Retina (tissue), 1 donor: ENCODE data around the gene TRMT2A.

Experiments
- DNase-seq: peaks from one replicate; pipeline ENCODE4 v3.0.0-alpha.2; 2016

TRMT2A gene

GRCh38 chr22:20131859-20132685 lies 15.0 kb upstream of the TRMT2A start:
- DNase-seq: no peak

DNA sequence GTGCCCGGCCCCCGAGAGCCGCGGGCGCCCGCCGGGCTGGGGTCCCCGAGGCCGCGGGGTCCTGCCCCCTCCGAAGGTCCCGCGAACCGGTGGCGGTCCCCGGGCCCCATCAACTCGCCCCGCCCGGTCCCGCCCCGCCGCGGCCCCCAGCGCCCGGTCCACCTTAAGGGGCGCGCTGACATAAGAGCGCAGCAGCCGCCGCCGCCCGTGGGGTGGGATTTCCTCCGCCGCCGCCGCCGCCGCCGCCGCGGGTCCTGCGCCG lies 14.5 kb upstream of the TRMT2A start, which contains the start of gene ZDHHC8:
Gene ZDHHC8 (plus strand): TSS at position 208 of the 262 bp plus-strand sequence. CDS start 144 bp downstream, outside the sequence.
- no peak for DNase-seq

DNA sequence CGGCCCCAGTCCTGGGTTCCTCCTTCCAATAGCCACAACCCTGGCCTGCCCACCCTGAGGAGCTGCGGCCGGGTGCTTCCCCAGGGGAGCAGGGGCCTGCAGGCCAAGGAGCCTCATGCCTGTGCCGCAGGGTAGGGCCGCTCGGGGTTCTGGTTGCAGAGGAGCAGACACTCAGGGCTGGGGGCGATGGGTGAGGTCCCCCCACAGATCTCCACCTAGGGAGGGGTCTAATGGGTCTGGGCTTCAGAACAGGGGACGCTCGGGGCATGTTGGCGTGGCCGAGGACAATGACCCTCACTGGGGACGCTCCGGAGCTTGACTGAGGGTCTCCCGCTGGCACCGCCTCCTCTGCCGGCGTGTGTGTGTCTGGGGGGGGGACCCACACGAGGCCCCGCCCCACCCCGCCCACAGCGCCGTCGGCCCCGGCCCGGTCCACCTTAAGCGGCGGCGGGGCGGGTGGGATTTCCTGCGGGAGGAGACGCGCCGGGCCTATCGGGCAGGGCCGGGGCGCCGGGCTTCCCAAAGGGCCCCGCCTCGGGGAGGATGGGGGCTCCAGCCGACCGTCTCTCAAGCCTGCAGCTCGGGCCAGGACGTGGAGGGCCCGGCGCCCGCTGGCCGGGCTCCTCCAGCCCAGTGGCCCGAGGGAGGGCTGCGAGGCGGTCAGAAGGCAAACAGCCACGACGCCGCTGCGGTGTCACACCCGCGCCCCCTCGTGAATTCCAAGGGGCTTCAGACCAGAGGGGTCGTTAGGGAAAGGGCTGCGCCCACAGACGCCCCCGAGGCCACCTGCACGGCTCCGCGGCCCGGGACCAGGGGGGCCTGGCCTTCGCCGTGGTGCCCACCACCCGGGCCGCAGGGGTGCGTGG lies 13.9 kb upstream of the TRMT2A start:
- peak; percentile 87 for DNase-seq

DNA sequence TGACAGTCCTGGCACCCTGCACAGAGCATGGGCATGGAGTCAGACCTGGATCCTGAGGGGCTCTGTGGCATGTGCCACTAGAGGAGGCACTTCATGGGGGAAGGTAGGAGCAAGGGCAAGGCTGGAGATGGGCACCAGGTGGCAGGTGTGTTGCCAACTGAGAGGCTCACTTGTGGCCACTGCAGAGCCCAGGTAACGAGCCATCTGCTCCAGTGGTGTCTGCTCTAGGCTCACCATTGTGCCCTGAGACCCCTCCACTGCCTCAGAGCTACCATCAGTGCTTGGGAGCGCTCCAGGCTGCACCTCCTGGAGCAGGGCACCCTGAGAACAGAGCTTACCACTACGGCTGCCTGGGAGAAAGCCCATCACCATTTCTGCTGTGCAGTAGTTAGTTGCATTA lies 13.3 kb upstream of the TRMT2A start:
- no peak for DNase-seq

DNA sequence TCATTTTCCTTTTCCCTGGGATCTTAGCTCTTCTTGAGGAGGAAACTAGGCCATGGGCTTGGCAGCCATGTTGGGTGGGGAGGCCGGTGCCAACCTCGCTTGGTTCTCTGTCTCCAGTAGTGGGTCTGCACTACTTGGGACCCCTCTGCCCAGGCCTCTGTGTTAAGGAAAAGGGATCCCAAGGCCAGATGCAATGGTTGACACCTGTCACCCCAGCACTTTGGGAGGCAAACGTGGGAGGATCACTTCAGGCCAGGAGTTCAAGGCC lies 12.7 kb upstream of the TRMT2A start:
- no peak for DNase-seq

- DNase-seq: no peak
These were observed 12.1 kb upstream of the TRMT2A start for GRCh38 chr22:20128902-20129746.

- DNase-seq: no peak
These were observed 11.5 kb upstream of the TRMT2A start for GRCh38 chr22:20128619-20128901.

GRCh38 chr22:20127869-20128618 lies 11.0 kb upstream of the TRMT2A start:
- no peak for DNase-seq

DNA sequence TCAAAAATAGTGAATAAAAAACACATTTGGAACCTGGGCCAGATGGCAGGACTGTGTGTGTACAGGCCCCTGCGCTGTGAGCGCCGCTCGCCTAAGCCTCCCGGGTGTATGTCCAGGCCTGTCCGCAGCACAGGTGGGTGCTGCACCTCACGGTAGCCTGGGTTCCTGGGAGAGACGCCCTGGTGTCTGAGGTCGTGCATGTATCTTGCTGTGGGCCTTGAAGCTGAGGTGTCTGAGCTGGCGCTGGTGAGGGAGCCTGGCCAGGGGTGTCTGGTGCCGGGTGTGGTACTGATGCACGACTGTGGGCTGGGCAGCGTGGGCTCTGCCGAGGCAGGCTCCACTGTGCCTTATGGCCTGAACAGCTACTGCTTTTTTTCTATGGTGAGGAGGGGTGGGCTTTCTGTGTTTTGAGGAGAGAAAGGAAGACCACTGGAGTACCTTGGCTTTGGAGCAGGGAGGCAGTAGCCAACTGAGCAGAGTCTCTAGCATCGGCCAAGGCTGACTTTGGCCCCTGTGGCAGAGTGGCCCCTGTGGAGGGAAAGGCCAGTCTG lies 10.4 kb upstream of the TRMT2A start:
- DNase-seq: no peak

DNA sequence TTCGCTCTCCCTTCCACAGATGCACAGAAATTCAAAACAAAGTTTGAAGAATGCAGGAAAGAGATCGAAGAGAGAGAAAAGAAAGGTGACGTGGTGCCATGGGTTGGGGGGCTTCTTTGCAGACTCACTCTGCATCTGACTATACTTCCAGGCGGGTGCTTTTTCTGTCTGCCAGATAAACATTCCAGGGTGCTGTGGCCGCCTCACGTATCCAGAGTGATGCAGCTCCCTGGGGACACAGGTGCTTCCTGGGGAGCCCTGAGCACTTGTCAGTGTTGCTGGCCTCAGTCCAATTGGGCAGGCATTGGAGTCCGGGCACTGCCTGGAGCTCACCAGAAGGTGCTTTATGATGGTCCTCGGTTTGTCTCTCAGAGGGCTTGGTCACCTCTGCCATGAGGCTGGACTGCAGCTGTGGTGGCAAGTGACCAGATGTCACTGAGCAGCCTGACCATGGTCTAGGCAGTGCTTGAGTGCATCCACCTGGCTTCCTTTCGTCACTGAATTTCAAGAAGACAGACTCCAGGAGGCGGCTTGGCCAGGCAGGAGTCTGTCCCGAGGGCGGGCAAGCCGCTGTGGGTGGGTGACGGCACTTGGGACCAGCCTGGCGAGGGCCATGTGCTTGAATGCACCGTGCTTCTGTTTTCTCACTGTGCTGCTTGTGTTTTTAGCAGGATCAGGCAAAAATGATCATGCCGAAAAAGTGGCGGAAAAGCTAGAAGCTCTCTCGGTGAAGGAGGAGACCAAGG lies 9.4 kb upstream of the TRMT2A start:
- DNase-seq: no peak

- DNase-seq: no peak
These were observed 8.5 kb upstream of the TRMT2A start for GRCh38 chr22:20125201-20126174.

- no peak for DNase-seq
These were observed 7.2 kb upstream of the TRMT2A start for GRCh38 chr22:20124083-20124787.

DNA sequence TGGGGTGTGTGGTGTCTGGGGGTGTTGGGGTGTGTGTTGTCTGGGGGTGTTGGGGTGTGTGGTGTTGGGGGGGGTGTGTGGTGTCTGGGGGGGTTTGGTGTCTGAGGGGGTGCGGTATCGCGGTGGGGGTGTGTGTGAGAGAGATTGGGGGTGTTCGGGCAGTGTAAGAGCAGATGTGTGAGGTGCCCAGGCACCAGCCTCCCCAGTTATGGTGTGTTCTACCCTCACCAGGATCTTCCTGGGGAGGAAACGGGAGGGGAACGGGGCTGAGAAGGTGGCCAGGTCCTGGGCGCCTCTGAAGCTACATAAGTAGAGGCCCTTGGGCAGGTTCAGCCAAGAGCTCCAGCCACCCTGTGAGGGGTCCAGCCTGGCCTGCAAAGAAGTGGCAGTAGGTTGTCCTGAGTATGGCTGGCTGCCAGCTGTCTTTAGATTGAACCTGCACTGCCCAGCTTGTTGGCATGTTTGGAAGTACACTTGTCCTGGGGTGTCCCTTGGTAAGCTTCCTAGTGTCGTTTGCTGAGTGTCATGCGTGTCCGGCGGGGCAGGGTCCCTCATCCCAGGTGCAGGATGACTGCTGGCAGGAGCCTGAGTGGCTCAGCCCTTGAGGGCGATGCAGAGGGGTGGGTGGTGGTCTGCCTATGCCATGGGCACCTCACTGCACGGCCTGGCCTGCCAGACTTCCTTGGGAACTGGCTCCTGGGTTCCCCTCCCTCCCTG lies 6.5 kb upstream of the TRMT2A start:
- DNase-seq: no peak

- no peak for DNase-seq
These were observed 4.9 kb upstream of the TRMT2A start for GRCh38 chr22:20121856-20122415.

- DNase-seq: no peak
These were observed 1.4 kb upstream of the TRMT2A start for GRCh38 chr22:20118300-20119020.

DNA sequence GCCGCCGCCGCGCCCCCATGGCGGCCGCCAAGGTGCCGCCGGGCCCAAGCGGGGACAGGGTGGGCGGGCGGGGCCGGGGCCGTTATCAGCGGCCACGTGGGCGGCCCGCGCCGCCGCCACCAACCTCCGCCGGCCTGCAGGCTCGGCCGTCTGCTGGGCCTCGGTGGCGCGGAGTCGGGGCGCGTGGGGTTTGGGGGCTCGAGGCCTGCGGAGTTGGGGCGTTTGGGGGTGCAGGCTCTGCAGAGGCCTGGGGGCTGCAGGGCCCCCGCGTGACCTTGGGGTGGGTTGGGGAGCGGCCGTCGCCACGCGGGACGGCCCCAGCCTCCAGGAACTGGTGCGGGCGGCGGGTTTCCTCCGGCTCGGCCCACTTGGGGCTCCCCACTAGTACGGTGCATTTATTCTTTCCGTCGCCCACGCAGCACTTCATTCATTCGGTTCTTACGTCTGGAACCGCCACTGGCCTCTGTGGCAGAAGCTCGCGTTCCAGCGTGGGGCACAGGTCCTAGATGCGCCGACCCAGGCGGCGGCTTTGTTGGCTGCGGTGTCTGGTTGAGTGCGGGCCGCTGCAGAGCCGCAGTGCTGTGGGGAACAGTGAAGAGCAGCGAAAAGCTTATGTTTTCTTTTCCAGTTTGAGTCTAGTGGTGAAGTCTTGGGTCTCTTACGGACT lies 740 bp upstream of the TRMT2A start:
- DNase-seq: no peak

- no peak for DNase-seq
These were observed 563 bp downstream of the TRMT2A start for GRCh38 chr22:20116376-20116950.
